Measurements from ENCODE around the gene PPP2R3A.

DNA sequence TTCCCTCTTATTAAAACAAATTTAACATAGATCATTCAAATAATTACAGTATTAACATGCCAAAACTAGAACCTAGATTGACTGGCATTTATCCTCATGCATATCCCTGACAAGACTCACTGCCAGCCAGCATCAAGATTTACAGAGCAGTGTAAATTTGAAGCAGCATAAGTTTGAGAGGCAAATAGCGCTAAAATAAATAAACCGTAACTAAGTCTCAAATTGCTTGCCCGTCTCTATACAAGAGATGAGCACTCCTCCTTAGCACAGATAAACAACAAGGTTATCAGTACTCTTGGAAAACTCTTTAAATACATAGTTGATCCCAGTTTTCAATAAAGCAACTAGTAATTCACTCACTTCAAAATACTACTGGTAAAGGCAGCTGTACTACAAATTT is 201.0 kb downstream of the PPP2R3A start:
- TF ChIP-seq, protein P1, sequence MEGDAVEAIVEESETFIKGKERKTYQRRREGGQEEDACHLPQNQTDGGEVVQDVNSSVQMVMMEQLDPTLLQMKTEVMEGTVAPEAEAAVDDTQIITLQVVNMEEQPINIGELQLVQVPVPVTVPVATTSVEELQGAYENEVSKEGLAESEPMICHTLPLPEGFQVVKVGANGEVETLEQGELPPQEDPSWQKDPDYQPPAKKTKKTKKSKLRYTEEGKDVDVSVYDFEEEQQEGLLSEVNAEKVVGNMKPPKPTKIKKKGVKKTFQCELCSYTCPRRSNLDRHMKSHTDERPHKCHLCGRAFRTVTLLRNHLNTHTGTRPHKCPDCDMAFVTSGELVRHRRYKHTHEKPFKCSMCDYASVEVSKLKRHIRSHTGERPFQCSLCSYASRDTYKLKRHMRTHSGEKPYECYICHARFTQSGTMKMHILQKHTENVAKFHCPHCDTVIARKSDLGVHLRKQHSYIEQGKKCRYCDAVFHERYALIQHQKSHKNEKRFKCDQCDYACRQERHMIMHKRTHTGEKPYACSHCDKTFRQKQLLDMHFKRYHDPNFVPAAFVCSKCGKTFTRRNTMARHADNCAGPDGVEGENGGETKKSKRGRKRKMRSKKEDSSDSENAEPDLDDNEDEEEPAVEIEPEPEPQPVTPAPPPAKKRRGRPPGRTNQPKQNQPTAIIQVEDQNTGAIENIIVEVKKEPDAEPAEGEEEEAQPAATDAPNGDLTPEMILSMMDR (IDR thresholded peaks at IDR 0.05), result no peak
- TF ChIP-seq POLR2AphosphoS5 (IDR thresholded peaks at IDR 0.05) (no peak), POLR2A (IDR thresholded peaks at IDR 0.05) (no peak), EP300 (IDR thresholded peaks at IDR 0.05; ENCODE audit: low read depth) (no peak)

Measured in transverse colon (tissue), 4 donors.